ENCODE data around the gene KLHL36. TPM values are rescaled to one million over a fixed set of nuclear protein-coding genes. Genes with fewer than 3 reads are reported as not detected.

KLHL36 gene
- total and polyA plus RNA-seq, 9 of the 15 experiments (the other 6 are each of a cell fraction or from before 2014, with no cell fraction given), result 2.1 to 51.2 (median 18.5) TPM

- TF ChIP-seq THRA (IDR thresholded peaks at IDR 0.05) (no peak), ZNF77 (CRISPR knock-in tag; IDR thresholded peaks at IDR 0.05) (no peak), HMG20A (CRISPR knock-in tag; conservative IDR thresholded peaks at IDR 0.05) (no peak), ZNF134 (CRISPR knock-in tag; conservative IDR thresholded peaks at IDR 0.05) (no peak), NFATC3 (IDR thresholded peaks at IDR 0.05) (no peak), SOX6 (IDR thresholded peaks at IDR 0.05) (no peak), MED1 (CRISPR knock-in tag; IDR thresholded peaks at IDR 0.05; ENCODE audit: borderline replicate concordance) (no peak), CBX2 (IDR thresholded peaks at IDR 0.05; ENCODE audit: insufficient read depth, low read length, poor library complexity, severe bottlenecking) (no peak), TAF9B (IDR thresholded peaks at IDR 0.05; ENCODE audit: partially characterized antibody) (no peak)
These were observed 51.6 kb downstream of the KLHL36 start, which contains the start of gene USP10 (continued) for GRCh38 chr16:84699712-84700445.
